Adrenal gland (tissue), 12 donors: ENCODE results near the gene OSMR. TPM values are rescaled to one million over a fixed set of nuclear protein-coding genes. Genes with fewer than 3 reads are reported as not detected.

ENCODE experiments used
- DNase-seq, 7 donors: peaks; one replicate each; pipeline ENCODE4 v3.0.0-alpha.2; 2019 to 2020
- H3K27ac ChIP-seq, 5 donors: fragments of 200-600 bp; sonication (generic) in 4 of 5; 1 replicate in 3 of 5; 2 replicates in 2 of 5; pipeline versions ENCODE4 v1.5.1 to v1.8.0; 2016 to 2020; ENCODE audit warnings: mild to moderate bottlenecking in 1 of 5
- H3K27me3 ChIP-seq: fragments of 200-600 bp; 2 replicates; pipeline ENCODE4 v1.8.0; 2021
- H3K36me3 ChIP-seq, 2 donors: fragments of 200-600 bp; replicated peaks in 1 of 2; 1 replicate in 1 of 2; 2 replicates in 1 of 2; pipeline versions ENCODE4 v1.5.1 to v1.8.0; 2018 to 2022
- H3K4me1 ChIP-seq, 2 donors: fragments of 200-600 bp; replicated peaks in 1 of 2; 1 replicate in 1 of 2; 2 replicates in 1 of 2; pipeline versions ENCODE4 v1.5.1 to v1.8.0; 2018 to 2021
- H3K4me3 ChIP-seq, 4 donors: fragments of 200-600 bp; sonication (generic) in 3 of 4; one replicate each; pipeline ENCODE4 v1.5.1; 2016 to 2018
- H3K9me3 ChIP-seq, 3 donors: fragments of 200-600 bp; sonication (generic) in 1 of 3; replicated peaks in 1 of 3; 1 replicate in 2 of 3; 2 replicates in 1 of 3; pipeline versions ENCODE4 v1.5.1 to v1.8.0; 2016 to 2021
- POLR2A ChIP-seq, 2 donors: fragments of 450-650 bp; IDR thresholded peaks; one replicate each; pipeline ENCODE4 v1.6.1; 2017; ENCODE audit warnings: antibody characterized with exemption in 2 of 2, mild to moderate bottlenecking in 2 of 2, moderate library complexity in 1 of 2
- WGBS, 4 donors: extraction: QIAGEN DNeasy Blood & Tissue Kit in 2 of 4; methylation state at CpG; one replicate each; pipeline versions ENCODE4 v1.1.5 to v1.1.7; 2013 to 2017; 5-methylcytosine and 5-hydroxymethylcytosine counted together
- intact Hi-C, 2 donors: fragments of 100-400 bp; cut with DNase I; formaldehyde crosslinking; loops; one replicate each; pipeline versions ENCODE4 v1.14.1 to v1.15.0; 2022 to 2023
- polyA plus RNA-seq, 3 donors: library from polyadenylated mRNA; stranded (reverse); fragments of 200-250 nt in 2 of 3; fragments of 350-450 nt in 1 of 3; fragmentation: Illumina TruSeq in 1 of 3; extraction: RNeasy Lipid Tissue Mini Kit (QIAGEN cat#74804) in 1 of 3; gene quantifications; one replicate each; pipeline ENCODE4 v1.2.3, GENCODE V29; 2013 to 2014
- total RNA-seq, 9 donors: library from RNA; depleted of rRNA in 4 of 9; stranded (reverse); fragments of >200 nt in 4 of 9; fragments of 120-200 nt in 1 of 9; fragmentation: NEBNext Ultra II Directional in 1 of 9; extraction: Animal tissue kit (Norgen Biotek cat#: 25700) in 1 of 9; gene quantifications; one replicate each; pipeline versions ENCODE4 v1.1.0 to v1.2.4, GENCODE V29; 2013 to 2023
- TF ChIP-seq, protein P1 (sequence below), 6 experiments: fragments of 450-650 bp in 4 of 6; fragments of 200-600 bp in 2 of 6; sonication (generic) in 1 of 6; IDR thresholded peaks; 1 replicate in 5 of 6; 2 replicates in 1 of 6; pipeline versions ENCODE4 v1.5.1 to v1.8.0; 2016 to 2021; ENCODE audit warnings: antibody characterized with exemption in 6 of 6, mild to moderate bottlenecking in 2 of 6, moderate library complexity in 1 of 6
- donor health status: healthy with polysubstance abuse.
- donor health status: Bipolar disorder and iron deficiency.
- donor health status: DM: yes; HTN: yes; CAD: no.
- donor health status: DM: no; HTN: no; CAD: no.
- donor health status: DM: no; HTN: no; CAD: no.
- donor health status: DM: yes; HTN: yes; CAD: no.

The OSMR gene
- total and polyA plus RNA-seq, 12 donors = 3.3 to 121 (median 51.1) TPM

DNA sequence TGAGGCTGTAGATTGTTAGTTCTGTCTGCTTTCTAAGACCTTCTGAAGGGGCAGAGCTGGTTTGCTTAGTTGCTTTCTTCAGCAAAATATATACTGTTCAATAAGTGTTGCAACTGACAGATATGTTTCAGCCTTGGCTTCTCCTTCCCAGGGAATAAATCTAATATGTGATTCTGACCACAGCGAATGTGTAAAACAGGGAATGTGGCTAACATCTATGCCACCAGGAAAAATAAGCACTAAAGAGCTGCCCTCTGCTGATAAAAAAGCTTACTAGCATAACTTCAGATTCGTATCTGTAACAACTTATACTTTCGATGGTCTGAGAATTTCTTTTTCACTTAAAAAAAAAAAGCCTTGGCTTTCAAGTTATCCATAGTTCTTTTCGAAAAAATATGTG is 13.0 kb upstream of the OSMR start:
- no peaks in the 10 kb centered on the region for H3K36me3 ChIP-seq
- peaks cover 0 to 12% of the 10 kb centered on the region in 2 donors for H3K4me1 ChIP-seq
- H3K27ac ChIP-seq = no peak overlapping the region
- WGBS, 4 donors = 85 to 92% (median 88%) methylated on average over 4 of the region's 4 CpGs
- no peak for DNase-seq
- no peaks in the 10 kb centered on the region for H3K27me3 ChIP-seq
- TF ChIP-seq, protein P1, sequence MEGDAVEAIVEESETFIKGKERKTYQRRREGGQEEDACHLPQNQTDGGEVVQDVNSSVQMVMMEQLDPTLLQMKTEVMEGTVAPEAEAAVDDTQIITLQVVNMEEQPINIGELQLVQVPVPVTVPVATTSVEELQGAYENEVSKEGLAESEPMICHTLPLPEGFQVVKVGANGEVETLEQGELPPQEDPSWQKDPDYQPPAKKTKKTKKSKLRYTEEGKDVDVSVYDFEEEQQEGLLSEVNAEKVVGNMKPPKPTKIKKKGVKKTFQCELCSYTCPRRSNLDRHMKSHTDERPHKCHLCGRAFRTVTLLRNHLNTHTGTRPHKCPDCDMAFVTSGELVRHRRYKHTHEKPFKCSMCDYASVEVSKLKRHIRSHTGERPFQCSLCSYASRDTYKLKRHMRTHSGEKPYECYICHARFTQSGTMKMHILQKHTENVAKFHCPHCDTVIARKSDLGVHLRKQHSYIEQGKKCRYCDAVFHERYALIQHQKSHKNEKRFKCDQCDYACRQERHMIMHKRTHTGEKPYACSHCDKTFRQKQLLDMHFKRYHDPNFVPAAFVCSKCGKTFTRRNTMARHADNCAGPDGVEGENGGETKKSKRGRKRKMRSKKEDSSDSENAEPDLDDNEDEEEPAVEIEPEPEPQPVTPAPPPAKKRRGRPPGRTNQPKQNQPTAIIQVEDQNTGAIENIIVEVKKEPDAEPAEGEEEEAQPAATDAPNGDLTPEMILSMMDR (IDR thresholded peaks at IDR 0.05) = no peak
- no peak for TF ChIP-seq POLR2A (IDR thresholded peaks at IDR 0.05)
- no peak overlapping the region for H3K4me3 ChIP-seq
- H3K9me3 ChIP-seq = no peaks in the 10 kb centered on the region
- intact Hi-C loops = loop anchor here in 1 of 2 donors (5.0 kb wide), 1 partner anchor 89 kb away; no protein-coding TSS in a partner anchor

DNA sequence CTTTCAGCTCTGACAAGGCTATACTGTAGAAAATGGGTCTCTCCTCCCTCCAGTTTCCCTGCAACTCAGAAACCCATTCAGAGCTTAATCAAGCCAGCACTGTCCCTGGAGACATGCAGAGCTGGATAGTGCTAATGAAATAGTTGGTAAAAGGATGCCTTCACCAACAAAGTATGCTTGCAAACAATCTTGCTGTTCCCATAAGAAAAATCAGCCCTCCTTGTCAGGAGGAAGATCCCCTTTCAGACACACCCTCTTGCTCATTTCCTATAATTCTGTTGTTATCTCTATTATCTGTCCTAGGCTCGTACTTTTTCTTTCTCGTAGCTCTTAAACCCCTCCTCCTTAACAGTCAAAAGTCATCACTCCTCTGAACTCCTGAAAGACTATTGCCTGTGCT is 9.9 kb upstream of the OSMR start:
- no peaks in the 10 kb centered on the region for H3K9me3 ChIP-seq
- TF ChIP-seq POLR2A (IDR thresholded peaks at IDR 0.05) = no peak
- TF ChIP-seq, protein P1 (IDR thresholded peaks at IDR 0.05) = no peak
- no peak overlapping the region for H3K4me3 ChIP-seq
- peak overlapping the region in 2 of 5 donors; percentile 20 to 42 for H3K27ac ChIP-seq
- peaks cover 0 to 12% of the 10 kb centered on the region in 2 donors for H3K4me1 ChIP-seq
- DNase-seq = no peak
- no peaks in the 10 kb centered on the region for H3K27me3 ChIP-seq
- 9 to 30% (median 21%) methylated on average over 2 of the region's 2 CpGs for WGBS, 4 donors
- intact Hi-C loops = no loop called here
- H3K36me3 ChIP-seq = no peaks in the 10 kb centered on the region

DNA sequence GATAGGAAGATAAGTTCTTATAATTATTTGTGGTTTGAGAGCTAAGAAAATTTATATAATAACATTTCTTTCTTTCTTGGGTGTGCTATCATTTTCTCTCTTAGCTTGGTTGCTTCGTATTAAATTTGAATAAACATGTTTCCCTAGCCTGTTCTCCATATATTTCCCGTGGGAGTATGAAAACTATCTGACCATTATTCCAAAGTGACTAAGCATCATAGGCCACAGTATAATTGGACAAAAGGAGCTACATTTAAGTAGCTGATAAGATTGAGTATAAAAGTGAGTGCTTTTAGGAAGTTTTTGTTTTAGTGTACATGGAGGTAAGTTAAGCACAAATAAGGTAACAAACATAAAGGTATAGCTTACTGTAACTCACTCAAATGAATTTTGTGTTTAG is 8.4 kb upstream of the OSMR start:
- intact Hi-C loops = no loop called here
- Histone ChIP-seq H3K27ac (no peak overlapping the region), H3K4me3 (no peak overlapping the region), H3K27me3 (no peaks in the 10 kb centered on the region), H3K9me3 (no peaks in the 10 kb centered on the region), H3K36me3 (no peaks in the 10 kb centered on the region), H3K4me1 (peaks cover 0 to 12% of the 10 kb centered on the region in 2 donors)
- WGBS, 4 donors = 83 to 92% (median 90%) methylated on average over 2 of the region's 2 CpGs
- no peak for DNase-seq
- TF ChIP-seq, protein P1 (IDR thresholded peaks at IDR 0.05) = no peak
- TF ChIP-seq POLR2A (IDR thresholded peaks at IDR 0.05) = no peak

DNA sequence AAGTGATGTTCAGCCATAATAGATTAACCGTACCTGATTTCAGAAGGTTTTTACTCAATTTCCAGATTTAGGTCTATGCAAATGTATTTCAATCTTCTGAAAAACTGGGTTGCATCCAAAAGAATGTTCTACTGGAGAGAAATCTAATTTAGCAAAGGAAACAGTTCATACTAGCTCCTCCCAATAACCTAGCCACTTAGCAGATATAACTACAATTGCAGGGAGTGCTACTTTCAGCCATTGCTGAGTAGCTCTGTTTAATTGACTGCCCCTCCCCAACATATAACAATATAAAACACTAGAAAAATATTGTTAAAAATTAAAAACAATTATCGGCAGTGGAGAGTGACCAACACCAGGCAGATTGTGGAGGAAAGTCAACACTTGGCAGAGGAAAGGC is 7.9 kb upstream of the OSMR start:
- WGBS, 4 donors = 66 to 95% (median 82%) methylated on average over 2 of the region's 2 CpGs
- intact Hi-C loops = no loop called here
- Histone ChIP-seq H3K4me3 (no peak overlapping the region), H3K36me3 (no peaks in the 10 kb centered on the region), H3K27ac (no peak overlapping the region), H3K4me1 (peaks cover 0 to 12% of the 10 kb centered on the region in 2 donors), H3K9me3 (no peaks in the 10 kb centered on the region), H3K27me3 (no peaks in the 10 kb centered on the region)
- no peak for TF ChIP-seq POLR2A (IDR thresholded peaks at IDR 0.05)
- TF ChIP-seq, protein P1 (IDR thresholded peaks at IDR 0.05) = no peak
- DNase-seq = no peak
